ENCODE measurements around the gene AGR3. TPM values are rescaled to one million over a fixed set of nuclear protein-coding genes. Genes with fewer than 3 reads are reported as not detected.

AGR3 gene
- total RNA-seq, 1 experiment from 2014 or later, result 0.57 TPM

DNA sequence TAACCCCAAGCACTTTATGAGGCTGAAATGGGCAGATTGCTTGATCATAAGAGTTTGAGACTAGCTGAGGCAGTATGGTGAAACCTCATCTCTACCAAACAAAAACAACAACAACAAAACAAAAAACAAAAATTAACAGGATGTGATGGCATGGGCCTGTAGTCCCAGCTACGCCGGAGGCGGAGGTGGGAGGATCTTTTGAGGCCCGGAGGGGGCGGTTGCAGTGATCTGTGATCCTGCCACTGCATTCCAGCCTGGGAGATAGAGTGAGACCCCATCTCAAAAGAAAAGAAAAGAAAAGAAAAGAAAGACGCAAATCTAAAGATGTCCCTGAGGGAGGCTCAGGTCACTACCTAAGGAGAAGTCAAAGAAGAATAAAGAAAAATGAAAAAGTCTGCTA, 41.7 kb downstream of the AGR3 start:
- ChIA-PET CTCF (no interaction called here), POLR2A (ENCODE audit: unreplicated experiment) (interaction anchor here (0.6 kb wide), 1 partner anchor 342 kb away, joined by 3 read pairs; no protein-coding TSS in a partner anchor)
- Histone ChIP-seq H3F3A (ENCODE audit: insufficient read depth, low read depth) (peaks cover 2% of the 10 kb centered on the region; the same call in 1 of the 2 replicates), H3K4me3 (no peak overlapping the region), H4K20me1 (ENCODE audit: insufficient read depth) (no peaks in the 10 kb centered on the region), H3K9me2 (ENCODE audit: insufficient read depth) (no peaks in the 10 kb centered on the region), H3K27ac (no peak overlapping the region), H3K9me3 (ENCODE audit: insufficient read depth, low read depth) (peaks cover 27% of the 10 kb centered on the region), H3K4me1 (replicated peaks; ENCODE audit: insufficient read depth) (peaks cover 5% of the 10 kb centered on the region), H3K27me3 (ENCODE audit: insufficient read depth, low read depth) (no peaks in the 10 kb centered on the region), H2AFZ (no peak overlapping the region), H3K36me3 (ENCODE audit: low read depth) (0 out of 2 replicates have a peak, but pooled peaks cover 2% of the 10 kb centered on the region), H3K79me2 (ENCODE audit: low read depth) (no peaks in the 10 kb centered on the region), H3K4me2 (no peak overlapping the region)
- DNase-seq, result no peak
- no peak for TF ChIP-seq EZH2 (IDR thresholded peaks at IDR 0.05; ENCODE audit: low read depth)
- TF ChIP-seq, protein P1, sequence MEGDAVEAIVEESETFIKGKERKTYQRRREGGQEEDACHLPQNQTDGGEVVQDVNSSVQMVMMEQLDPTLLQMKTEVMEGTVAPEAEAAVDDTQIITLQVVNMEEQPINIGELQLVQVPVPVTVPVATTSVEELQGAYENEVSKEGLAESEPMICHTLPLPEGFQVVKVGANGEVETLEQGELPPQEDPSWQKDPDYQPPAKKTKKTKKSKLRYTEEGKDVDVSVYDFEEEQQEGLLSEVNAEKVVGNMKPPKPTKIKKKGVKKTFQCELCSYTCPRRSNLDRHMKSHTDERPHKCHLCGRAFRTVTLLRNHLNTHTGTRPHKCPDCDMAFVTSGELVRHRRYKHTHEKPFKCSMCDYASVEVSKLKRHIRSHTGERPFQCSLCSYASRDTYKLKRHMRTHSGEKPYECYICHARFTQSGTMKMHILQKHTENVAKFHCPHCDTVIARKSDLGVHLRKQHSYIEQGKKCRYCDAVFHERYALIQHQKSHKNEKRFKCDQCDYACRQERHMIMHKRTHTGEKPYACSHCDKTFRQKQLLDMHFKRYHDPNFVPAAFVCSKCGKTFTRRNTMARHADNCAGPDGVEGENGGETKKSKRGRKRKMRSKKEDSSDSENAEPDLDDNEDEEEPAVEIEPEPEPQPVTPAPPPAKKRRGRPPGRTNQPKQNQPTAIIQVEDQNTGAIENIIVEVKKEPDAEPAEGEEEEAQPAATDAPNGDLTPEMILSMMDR (conservative IDR thresholded peaks at IDR 0.05), result no peak
- no TSS peak for BruUV-seq (replicated peaks)
- intact Hi-C loops (cut with micrococcal nuclease; ENCODE audit: unreplicated experiment), result no loop called here

DNA sequence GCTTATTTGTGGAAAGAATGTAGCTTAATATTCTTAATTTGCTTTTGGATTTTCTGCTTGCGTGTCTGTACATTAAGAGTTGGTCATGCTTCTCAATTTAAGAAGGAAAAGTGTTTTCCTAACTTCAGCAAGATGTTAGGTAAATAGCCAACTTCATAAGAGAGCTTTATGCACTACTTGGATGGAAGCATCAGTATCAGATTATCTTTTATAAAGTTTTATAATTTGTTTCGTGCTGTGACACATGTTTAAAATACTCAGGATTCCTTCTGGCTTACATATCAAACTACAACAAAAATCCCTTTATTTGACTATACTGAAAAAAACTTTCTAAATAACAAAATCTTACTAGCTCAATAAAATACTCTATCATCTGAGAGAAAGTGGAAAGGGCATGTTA, 42.1 kb downstream of the AGR3 start:
- intact Hi-C loops (cut with micrococcal nuclease; ENCODE audit: unreplicated experiment), result no loop called here
- no peak for TF ChIP-seq EZH2 (IDR thresholded peaks at IDR 0.05; ENCODE audit: low read depth)
- TF ChIP-seq, protein P1 (conservative IDR thresholded peaks at IDR 0.05), result no peak
- no peak overlapping the region for H3K4me2 ChIP-seq

DNA sequence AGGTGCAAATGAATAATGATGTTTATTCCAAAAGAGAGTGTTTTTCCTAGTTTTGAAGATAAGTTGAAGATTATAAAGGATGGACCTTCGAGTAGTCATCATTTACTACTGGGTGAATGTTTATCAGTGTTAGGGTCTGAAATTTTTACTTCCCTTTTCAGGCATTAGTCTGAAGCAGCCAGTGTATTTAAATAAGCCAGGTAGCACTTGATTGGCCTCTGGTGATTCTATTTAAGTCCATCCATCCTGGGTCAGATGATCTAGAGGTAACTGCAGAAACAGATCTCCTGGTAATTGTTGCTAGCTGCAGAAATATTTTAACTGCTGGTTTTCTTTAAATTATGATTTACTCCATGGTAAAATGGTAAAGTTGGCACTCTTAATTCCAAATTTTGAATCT, 42.9 kb downstream of the AGR3 start:
- BruUV-seq (replicated peaks), result no TSS peak
- Histone ChIP-seq H3F3A (ENCODE audit: insufficient read depth, low read depth) (no peaks in the 10 kb centered on the region), H3K36me3 (ENCODE audit: low read depth) (no peaks in the 10 kb centered on the region), H2AFZ (no peak overlapping the region; the same call in 1 of the 2 replicates), H3K79me2 (ENCODE audit: low read depth) (no peaks in the 10 kb centered on the region), H3K9me2 (ENCODE audit: insufficient read depth) (no peaks in the 10 kb centered on the region), H3K4me3 (no peak overlapping the region), H4K20me1 (ENCODE audit: insufficient read depth) (no peaks in the 10 kb centered on the region), H3K27ac (no peak overlapping the region), H3K27me3 (ENCODE audit: insufficient read depth, low read depth) (no peaks in the 10 kb centered on the region), H3K4me1 (replicated peaks; ENCODE audit: insufficient read depth) (no peaks in the 10 kb centered on the region), H3K4me2 (no peak overlapping the region), H3K9me3 (ENCODE audit: insufficient read depth, low read depth) (peaks cover 16% of the 10 kb centered on the region)
- ChIA-PET CTCF (interaction anchor here (0.6 kb wide), 1 partner anchor 1114 kb away, joined by 3 read pairs; no protein-coding TSS in a partner anchor), POLR2A (ENCODE audit: unreplicated experiment) (no interaction called here)
- no peak for DNase-seq
- no peak for TF ChIP-seq EZH2 (IDR thresholded peaks at IDR 0.05; ENCODE audit: low read depth)
- TF ChIP-seq, protein P1 (conservative IDR thresholded peaks at IDR 0.05), result no peak
- intact Hi-C loops (cut with micrococcal nuclease; ENCODE audit: unreplicated experiment), result no loop called here

More for the DNA sequence above, 42.1 kb downstream of the AGR3 start:
- H3K27ac ChIP-seq, result no peak overlapping the region
- H3K27me3 ChIP-seq (ENCODE audit: insufficient read depth, low read depth), result no peaks in the 10 kb centered on the region
- no peak overlapping the region for H2AFZ ChIP-seq
- no peak for DNase-seq
- 0 out of 2 replicates have a peak, but pooled peaks cover under 1% of the 10 kb centered on the region for H3K4me1 ChIP-seq (replicated peaks; ENCODE audit: insufficient read depth)
- CTCF ChIA-PET, result interaction anchor here (0.6 kb wide), 1 partner anchor 1115 kb away, joined by 3 read pairs; no protein-coding TSS in a partner anchor
- POLR2A ChIA-PET (ENCODE audit: unreplicated experiment), result interaction anchor here (0.6 kb wide), 1 partner anchor 342 kb away, joined by 3 read pairs; no protein-coding TSS in a partner anchor
- no TSS peak for BruUV-seq (replicated peaks)
- no peak overlapping the region for H3K4me3 ChIP-seq
- H3K9me2 ChIP-seq (ENCODE audit: insufficient read depth), result no peaks in the 10 kb centered on the region
- no peaks in the 10 kb centered on the region for H3K36me3 ChIP-seq (ENCODE audit: low read depth)
- H3K9me3 ChIP-seq (ENCODE audit: insufficient read depth, low read depth), result peaks cover 23% of the 10 kb centered on the region
- H4K20me1 ChIP-seq (ENCODE audit: insufficient read depth), result no peaks in the 10 kb centered on the region
- no peaks in the 10 kb centered on the region for H3F3A ChIP-seq (ENCODE audit: insufficient read depth, low read depth)
- H3K79me2 ChIP-seq (ENCODE audit: low read depth), result no peaks in the 10 kb centered on the region

Measured in PC-9 (cell line).